ENCODE results near the gene PEA15. TPM values are rescaled to one million over a fixed set of nuclear protein-coding genes. Genes with fewer than 3 reads are reported as not detected.
A peak's percentile ranks its signal among the peaks of the same experiment; 100 is the strongest.

PEA15 gene
- total RNA-seq, 1 donor from 2014 or later: 37.4 TPM

GRCh38 chr1:160228431-160228830 is 23.2 kb downstream of the PEA15 start:
- no peak for DNase-seq (ENCODE audit: low spot score in 2 of 2, unreplicated experiment in 2 of 2)
- Mint-ChIP-seq H3K36me3 (peaks cover 31% of the 10 kb centered on the region), H3K27ac (no peak overlapping the region), H3K4me3 (no peak overlapping the region), H3K9me3 (no peaks in the 10 kb centered on the region), H3K27me3 (ENCODE audit: low read depth) (no peaks in the 10 kb centered on the region), H3K4me1 (no peaks in the 10 kb centered on the region)
- no peak for TF ChIP-seq CTCF (IDR thresholded peaks at IDR 0.05; ENCODE audit: unreplicated experiment)

- no peaks in the 10 kb centered on the region for H3K4me1 Mint-ChIP-seq
- no peak for TF ChIP-seq CTCF (IDR thresholded peaks at IDR 0.05; ENCODE audit: unreplicated experiment)
- peaks cover 40% of the 10 kb centered on the region for H3K36me3 Mint-ChIP-seq
- no peaks in the 10 kb centered on the region for H3K9me3 Mint-ChIP-seq
- H3K27me3 Mint-ChIP-seq (ENCODE audit: low read depth): no peaks in the 10 kb centered on the region
- H3K27ac Mint-ChIP-seq: peak overlapping the region; percentile 19
- no peak overlapping the region for H3K4me3 Mint-ChIP-seq
- no peak for DNase-seq (ENCODE audit: low spot score in 2 of 2, unreplicated experiment in 2 of 2)
These were observed 27.7 kb downstream of the PEA15 start for GRCh38 chr1:160232911-160233310.

- no peaks in the 10 kb centered on the region for H3K4me1 Mint-ChIP-seq
- H3K4me3 Mint-ChIP-seq: no peak overlapping the region
- no peak for DNase-seq (ENCODE audit: low spot score in 2 of 2, unreplicated experiment in 2 of 2)
- peaks cover 38% of the 10 kb centered on the region for H3K36me3 Mint-ChIP-seq
- no peaks in the 10 kb centered on the region for H3K9me3 Mint-ChIP-seq
- TF ChIP-seq CTCF (IDR thresholded peaks at IDR 0.05; ENCODE audit: unreplicated experiment): no peak
- H3K27me3 Mint-ChIP-seq (ENCODE audit: low read depth): no peaks in the 10 kb centered on the region
- H3K27ac Mint-ChIP-seq: no peak overlapping the region
These were observed 31.6 kb downstream of the PEA15 start for GRCh38 chr1:160236806-160237205.

- H3K4me1 Mint-ChIP-seq: no peaks in the 10 kb centered on the region
- TF ChIP-seq CTCF (IDR thresholded peaks at IDR 0.05; ENCODE audit: unreplicated experiment): no peak
- no peak for DNase-seq (ENCODE audit: low spot score in 2 of 2, unreplicated experiment in 2 of 2)
- no peak overlapping the region for H3K27ac Mint-ChIP-seq
- H3K36me3 Mint-ChIP-seq: peaks cover 40% of the 10 kb centered on the region
- no peaks in the 10 kb centered on the region for H3K27me3 Mint-ChIP-seq (ENCODE audit: low read depth)
- no peak overlapping the region for H3K4me3 Mint-ChIP-seq
- H3K9me3 Mint-ChIP-seq: no peaks in the 10 kb centered on the region
These were observed 32.4 kb downstream of the PEA15 start for GRCh38 chr1:160237558-160237957.

GRCh38 chr1:160238408-160238807 is 33.2 kb downstream of the PEA15 start:
- Mint-ChIP-seq H3K27ac (no peak overlapping the region), H3K9me3 (no peaks in the 10 kb centered on the region), H3K36me3 (peaks cover 40% of the 10 kb centered on the region), H3K4me3 (no peak overlapping the region), H3K4me1 (no peaks in the 10 kb centered on the region), H3K27me3 (ENCODE audit: low read depth) (no peaks in the 10 kb centered on the region)
- DNase-seq (ENCODE audit: low spot score in 2 of 2, unreplicated experiment in 2 of 2): no peak
- no peak for TF ChIP-seq CTCF (IDR thresholded peaks at IDR 0.05; ENCODE audit: unreplicated experiment)
